Duodenal mucosa (tissue), 2 donors: ENCODE results near the gene CAB39.

Experiments
- H3K27ac ChIP-seq: one replicate; pipeline ENCODE4 v1.7.0; 2013; ENCODE audit warnings: low read depth, low read length
- H3K27me3 ChIP-seq, 2 donors: one replicate each; pipeline ENCODE4 v1.7.0; 2013; ENCODE audit warnings: low read length in 2 of 2, control low read depth in 1 of 2; ENCODE audit not compliant: insufficient read depth in 2 of 2, control insufficient read depth in 1 of 2
- H3K36me3 ChIP-seq, 2 donors: one replicate each; pipeline ENCODE4 v1.7.0; 2013; ENCODE audit warnings: low read length in 2 of 2, control low read depth in 1 of 2; ENCODE audit not compliant: insufficient read depth in 2 of 2, control insufficient read depth in 1 of 2
- H3K4me1 ChIP-seq, 2 donors: one replicate each; pipeline ENCODE4 v1.7.0; 2013; ENCODE audit warnings: low read length in 2 of 2, control low read depth in 1 of 2; ENCODE audit not compliant: insufficient read depth in 2 of 2, control insufficient read depth in 1 of 2
- H3K4me3 ChIP-seq, 2 donors: one replicate each; pipeline ENCODE4 v1.7.0; 2013; ENCODE audit warnings: low read length in 2 of 2, low read depth in 1 of 2
- H3K9ac ChIP-seq, 2 donors: one replicate each; pipeline ENCODE4 v1.7.0; 2013; ENCODE audit warnings: low read length in 2 of 2, low read depth in 1 of 2
- H3K9me3 ChIP-seq, 2 donors: one replicate each; pipeline ENCODE4 v1.7.0; 2013; ENCODE audit warnings: low read length in 2 of 2, control low read depth in 1 of 2; ENCODE audit not compliant: control insufficient read depth in 1 of 2

Gene CAB39

GRCh38 chr2:230711224-230711623 lies 1.4 kb upstream of the CAB39 start:
- Histone ChIP-seq H3K4me3 (no peak overlapping the region), H3K4me1 (peaks cover 36 to 40% of the 10 kb centered on the region in 2 donors), H3K9ac (no peak overlapping the region), H3K36me3 (no peaks in the 10 kb centered on the region), H3K9me3 (no peaks in the 10 kb centered on the region), H3K27ac (no peak overlapping the region), H3K27me3 (no peaks in the 10 kb centered on the region)

GRCh38 chr2:230713331-230714135 lies 891 bp downstream of the CAB39 start:
- Histone ChIP-seq H3K9ac (peak overlapping the region; percentile 44 to 82), H3K9me3 (no peaks in the 10 kb centered on the region), H3K4me3 (peak overlapping the region; percentile 72 to 88), H3K27me3 (no peaks in the 10 kb centered on the region), H3K36me3 (no peaks in the 10 kb centered on the region), H3K4me1 (peaks cover 26 to 33% of the 10 kb centered on the region in 2 donors), H3K27ac (peak overlapping the region; percentile 88)

DNA sequence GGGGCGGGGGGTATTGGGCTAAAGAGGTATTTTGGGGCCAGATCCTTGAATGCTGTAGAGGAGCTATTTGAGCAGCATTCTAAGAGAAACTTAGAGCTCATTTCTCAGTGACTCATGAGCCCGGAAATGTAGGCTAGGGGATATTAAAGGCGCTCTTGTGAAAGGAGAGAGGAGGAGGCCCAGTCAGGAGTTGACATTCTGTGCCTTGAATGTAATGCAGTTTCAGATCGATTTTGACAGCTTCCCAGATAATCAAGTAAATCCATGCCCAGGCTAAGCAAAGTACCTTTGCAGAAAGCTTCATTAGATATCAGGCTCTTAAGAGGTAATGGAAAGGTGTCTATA lies 1.5 kb downstream of the CAB39 start:
- no peaks in the 10 kb centered on the region for H3K36me3 ChIP-seq
- peaks cover 26 to 34% of the 10 kb centered on the region in 2 donors for H3K4me1 ChIP-seq
- peak overlapping the region; percentile 72 to 88 for H3K4me3 ChIP-seq
- H3K27me3 ChIP-seq, result no peaks in the 10 kb centered on the region
- peak overlapping the region; percentile 44 to 82 for H3K9ac ChIP-seq
- peak overlapping the region; percentile 88 for H3K27ac ChIP-seq
- H3K9me3 ChIP-seq, result no peaks in the 10 kb centered on the region

- Histone ChIP-seq H3K4me1 (peaks cover 26 to 34% of the 10 kb centered on the region in 2 donors), H3K36me3 (no peaks in the 10 kb centered on the region), H3K4me3 (peak overlapping the region in 1 of 2 donors; percentile 20), H3K9me3 (no peaks in the 10 kb centered on the region), H3K27me3 (no peaks in the 10 kb centered on the region), H3K9ac (no peak overlapping the region), H3K27ac (no peak overlapping the region)
Observed at GRCh38 chr2:230715201-230715600, 2.6 kb downstream of the CAB39 start.

DNA sequence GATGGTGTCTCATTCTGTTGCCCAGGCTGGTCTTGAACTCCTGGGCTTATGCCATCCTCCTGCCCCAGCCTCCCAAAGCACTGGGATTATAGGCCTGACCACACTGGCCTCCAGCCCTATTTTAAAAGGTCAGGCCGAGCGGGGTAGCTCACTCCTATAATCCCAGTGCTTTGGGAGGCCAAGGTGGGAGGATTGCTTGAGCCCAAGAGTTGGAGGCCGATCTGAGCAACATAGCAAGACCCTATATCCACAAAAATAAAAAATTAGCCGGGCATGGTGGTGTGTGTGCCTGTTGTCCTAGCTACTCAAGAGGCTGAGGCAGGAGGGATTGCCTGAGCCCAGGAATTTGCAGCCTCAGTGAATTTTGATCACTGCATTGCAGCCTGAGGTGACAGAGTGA lies 3.9 kb downstream of the CAB39 start:
- no peaks in the 10 kb centered on the region for H3K9me3 ChIP-seq
- H3K27ac ChIP-seq, result no peak overlapping the region
- no peaks in the 10 kb centered on the region for H3K27me3 ChIP-seq
- peaks cover 2 to 4% of the 10 kb centered on the region in 2 donors for H3K36me3 ChIP-seq
- no peak overlapping the region for H3K9ac ChIP-seq
- H3K4me1 ChIP-seq, result peaks cover 26 to 38% of the 10 kb centered on the region in 2 donors
- H3K4me3 ChIP-seq, result no peak overlapping the region

- H3K4me3 ChIP-seq, result no peak overlapping the region
- H3K36me3 ChIP-seq, result peaks cover 4 to 5% of the 10 kb centered on the region in 2 donors
- H3K9ac ChIP-seq, result no peak overlapping the region
- no peak overlapping the region for H3K27ac ChIP-seq
- no peaks in the 10 kb centered on the region for H3K9me3 ChIP-seq
- H3K27me3 ChIP-seq, result no peaks in the 10 kb centered on the region
- peaks cover 19 to 37% of the 10 kb centered on the region in 2 donors for H3K4me1 ChIP-seq
Observed at GRCh38 chr2:230717600-230717999, 5.0 kb downstream of the CAB39 start.

- Histone ChIP-seq H3K27me3 (no peaks in the 10 kb centered on the region), H3K36me3 (peaks cover 9 to 12% of the 10 kb centered on the region in 2 donors), H3K27ac (no peak overlapping the region), H3K9ac (no peak overlapping the region), H3K9me3 (no peaks in the 10 kb centered on the region), H3K4me3 (no peak overlapping the region), H3K4me1 (peaks cover 23 to 37% of the 10 kb centered on the region in 2 donors)
Observed at GRCh38 chr2:230719340-230719739, 6.7 kb downstream of the CAB39 start.

GRCh38 chr2:230721712-230722111 lies 9.1 kb downstream of the CAB39 start:
- H3K27me3 ChIP-seq, result no peaks in the 10 kb centered on the region
- no peak overlapping the region for H3K9ac ChIP-seq
- H3K4me3 ChIP-seq, result no peak overlapping the region
- peaks cover 13 to 18% of the 10 kb centered on the region in 2 donors for H3K36me3 ChIP-seq
- H3K9me3 ChIP-seq, result no peaks in the 10 kb centered on the region
- H3K4me1 ChIP-seq, result peaks cover 10 to 24% of the 10 kb centered on the region in 2 donors
- no peak overlapping the region for H3K27ac ChIP-seq

DNA sequence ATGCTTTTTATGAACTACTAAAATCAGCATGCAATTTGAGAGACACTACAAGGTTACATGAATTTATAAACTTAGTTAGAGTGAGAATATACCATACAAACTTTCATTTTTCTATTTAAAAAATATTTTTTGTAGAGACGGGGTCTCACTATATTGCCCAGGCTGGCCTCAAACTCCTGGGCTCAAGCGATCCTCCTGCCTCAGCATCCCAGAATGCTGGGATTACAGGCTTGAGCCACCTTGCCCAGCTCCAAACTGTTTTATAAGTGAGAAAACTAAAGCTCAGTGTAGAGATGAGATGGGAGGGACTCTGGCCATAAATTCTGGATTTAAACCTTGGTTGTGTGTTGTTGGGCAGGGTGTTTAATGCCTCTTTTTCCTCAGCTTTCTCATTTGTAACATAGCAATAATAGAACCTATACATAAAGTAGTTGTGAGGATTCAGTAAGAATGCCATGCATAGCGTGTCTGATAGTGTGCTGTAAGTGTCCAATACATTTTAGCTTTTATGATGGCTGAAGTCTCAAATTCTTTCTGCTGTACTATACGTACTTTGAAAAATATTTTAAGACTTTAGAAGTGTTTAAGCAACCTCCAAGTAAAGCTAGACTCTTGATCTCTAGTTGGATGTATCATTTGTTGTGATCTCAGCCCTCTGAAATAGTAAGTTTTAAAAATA lies 9.7 kb downstream of the CAB39 start:
- Histone ChIP-seq H3K9me3 (no peaks in the 10 kb centered on the region), H3K27me3 (no peaks in the 10 kb centered on the region), H3K4me1 (peaks cover 9 to 21% of the 10 kb centered on the region in 2 donors), H3K27ac (no peak overlapping the region), H3K4me3 (no peak overlapping the region), H3K9ac (no peak overlapping the region), H3K36me3 (peaks cover 13 to 18% of the 10 kb centered on the region in 2 donors)

GRCh38 chr2:230723363-230723762 lies 10.7 kb downstream of the CAB39 start:
- Histone ChIP-seq H3K9ac (peak overlapping the region in 1 of 2 donors; percentile 8), H3K4me3 (no peak overlapping the region), H3K4me1 (peaks cover 4 to 11% of the 10 kb centered on the region in 2 donors), H3K9me3 (no peaks in the 10 kb centered on the region), H3K27me3 (no peaks in the 10 kb centered on the region), H3K36me3 (peaks cover 14 to 18% of the 10 kb centered on the region in 2 donors), H3K27ac (no peak overlapping the region)
